Stimulated activated CD8-positive, alpha-beta memory T cell treated with anti-CD3 and anti-CD28 coated beads, Interleukin-7, amount 100 ng/mL, for 1 hour (primary cell): ENCODE results near the gene SPPL2C.

ENCODE experiments used
- DNase-seq, 2 donors: peaks; one replicate each; pipeline ENCODE4 v3.0.0-alpha.2; 2020; ENCODE audit warnings: low read depth in 2 of 2

SPPL2C gene

DNA sequence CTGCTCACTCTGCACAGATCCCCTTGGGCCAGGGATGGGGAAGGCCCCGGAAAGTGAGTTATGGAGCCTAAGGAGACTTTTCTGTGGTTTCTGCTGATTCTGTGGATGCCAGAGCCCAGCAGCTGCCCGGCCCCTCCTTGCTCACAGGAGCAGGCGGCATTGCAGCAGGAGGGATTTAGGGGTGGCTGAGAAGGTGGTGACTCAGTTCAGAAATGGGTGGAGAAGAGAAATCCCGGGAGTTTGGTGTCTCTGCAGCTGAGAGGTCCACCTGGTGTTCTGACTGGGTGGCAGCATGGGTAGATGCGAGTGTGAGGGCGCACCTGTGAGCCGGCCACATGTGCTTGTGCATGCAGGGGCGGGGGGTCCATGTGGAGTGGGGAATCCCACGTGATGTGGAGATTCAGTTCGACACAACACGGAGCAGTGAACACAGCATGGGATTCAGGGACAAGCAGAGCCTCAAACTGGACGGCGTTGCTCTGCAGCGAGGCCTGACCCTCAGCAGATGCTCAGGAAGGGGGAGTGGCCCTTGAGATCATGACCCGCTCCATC is 16.0 kb upstream of the SPPL2C start:
- DNase-seq, result no peak

DNA sequence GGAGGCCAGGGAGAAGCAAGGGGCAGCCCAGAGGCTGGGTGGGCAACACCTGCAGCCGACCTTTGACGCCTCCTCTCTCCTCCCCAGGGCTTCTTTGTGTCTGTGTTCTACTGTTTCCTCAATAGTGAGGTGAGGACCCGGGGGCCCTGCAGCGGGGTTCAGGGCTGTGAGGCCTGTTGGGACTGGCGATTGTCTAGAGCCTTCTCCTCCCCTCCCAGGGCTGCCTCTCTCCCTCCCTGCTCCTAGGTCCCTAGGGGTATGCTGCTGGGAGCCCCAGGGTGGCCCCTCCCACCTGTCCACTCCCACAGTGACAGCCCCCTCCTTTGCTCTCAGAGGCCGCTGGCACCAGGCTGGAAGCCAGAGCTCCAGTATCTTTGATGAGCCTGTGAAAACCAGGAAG is 10.8 kb upstream of the SPPL2C start:
- DNase-seq, result no peak

DNA sequence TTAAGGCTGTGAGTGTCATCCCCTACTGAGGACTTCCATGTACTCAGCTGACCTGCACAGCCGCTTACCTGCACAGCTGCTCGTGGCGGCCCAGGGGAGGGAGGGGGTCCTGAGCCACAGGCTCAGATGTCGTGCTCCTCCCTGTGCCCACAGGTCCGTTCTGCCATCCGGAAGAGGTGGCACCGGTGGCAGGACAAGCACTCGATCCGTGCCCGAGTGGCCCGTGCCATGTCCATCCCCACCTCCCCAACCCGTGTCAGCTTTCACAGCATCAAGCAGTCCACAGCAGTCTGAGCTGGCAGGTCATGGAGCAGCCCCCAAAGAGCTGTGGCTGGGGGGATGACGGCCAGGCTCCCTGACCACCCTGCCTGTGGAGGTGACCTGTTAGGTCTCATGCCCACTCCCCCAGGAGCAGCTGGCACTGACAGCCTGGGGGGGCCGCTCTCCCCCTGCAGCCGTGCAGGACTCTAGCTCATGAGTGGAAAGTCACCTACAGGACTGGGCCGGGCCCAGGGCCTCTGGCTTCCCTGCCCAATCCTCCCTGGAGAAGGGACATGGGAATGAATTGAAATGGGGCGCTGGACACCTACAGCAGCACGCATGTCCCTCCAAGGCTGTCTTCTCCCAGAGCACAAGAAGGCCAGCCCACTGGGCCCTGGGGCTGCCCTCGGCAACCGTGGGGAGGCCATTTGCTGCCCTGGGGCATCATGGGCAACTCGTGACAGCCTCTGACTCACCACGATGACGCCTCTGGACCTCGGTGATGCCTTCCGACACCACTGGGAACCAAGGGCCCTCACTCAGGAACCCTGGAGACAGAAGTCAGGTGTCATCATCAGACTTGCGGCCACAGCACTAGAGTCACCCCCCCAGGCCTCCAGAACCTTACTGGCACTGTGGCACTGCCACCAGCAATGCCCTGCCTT is 9.9 kb upstream of the SPPL2C start:
- DNase-seq, result no peak

DNA sequence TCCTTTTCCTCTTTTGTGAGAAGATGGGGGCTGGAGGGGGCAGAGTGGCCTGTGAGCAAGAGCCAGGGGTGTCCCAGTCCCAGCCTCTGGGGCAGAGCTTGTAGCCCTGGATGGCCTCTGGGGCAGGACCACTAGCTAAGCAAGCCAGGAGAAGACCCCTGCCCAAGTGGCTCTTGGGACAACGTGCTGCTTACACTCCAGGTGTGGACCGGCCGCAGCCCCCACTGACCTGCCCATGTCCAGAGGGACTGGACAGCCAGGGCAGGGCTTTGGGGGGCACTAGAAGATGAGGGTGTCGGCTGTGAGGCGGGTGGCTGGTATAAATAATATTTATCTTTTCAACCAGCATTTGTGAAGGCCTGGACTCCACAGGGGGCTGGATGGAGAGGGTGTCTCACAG is 9.2 kb upstream of the SPPL2C start:
- no peak for DNase-seq

DNA sequence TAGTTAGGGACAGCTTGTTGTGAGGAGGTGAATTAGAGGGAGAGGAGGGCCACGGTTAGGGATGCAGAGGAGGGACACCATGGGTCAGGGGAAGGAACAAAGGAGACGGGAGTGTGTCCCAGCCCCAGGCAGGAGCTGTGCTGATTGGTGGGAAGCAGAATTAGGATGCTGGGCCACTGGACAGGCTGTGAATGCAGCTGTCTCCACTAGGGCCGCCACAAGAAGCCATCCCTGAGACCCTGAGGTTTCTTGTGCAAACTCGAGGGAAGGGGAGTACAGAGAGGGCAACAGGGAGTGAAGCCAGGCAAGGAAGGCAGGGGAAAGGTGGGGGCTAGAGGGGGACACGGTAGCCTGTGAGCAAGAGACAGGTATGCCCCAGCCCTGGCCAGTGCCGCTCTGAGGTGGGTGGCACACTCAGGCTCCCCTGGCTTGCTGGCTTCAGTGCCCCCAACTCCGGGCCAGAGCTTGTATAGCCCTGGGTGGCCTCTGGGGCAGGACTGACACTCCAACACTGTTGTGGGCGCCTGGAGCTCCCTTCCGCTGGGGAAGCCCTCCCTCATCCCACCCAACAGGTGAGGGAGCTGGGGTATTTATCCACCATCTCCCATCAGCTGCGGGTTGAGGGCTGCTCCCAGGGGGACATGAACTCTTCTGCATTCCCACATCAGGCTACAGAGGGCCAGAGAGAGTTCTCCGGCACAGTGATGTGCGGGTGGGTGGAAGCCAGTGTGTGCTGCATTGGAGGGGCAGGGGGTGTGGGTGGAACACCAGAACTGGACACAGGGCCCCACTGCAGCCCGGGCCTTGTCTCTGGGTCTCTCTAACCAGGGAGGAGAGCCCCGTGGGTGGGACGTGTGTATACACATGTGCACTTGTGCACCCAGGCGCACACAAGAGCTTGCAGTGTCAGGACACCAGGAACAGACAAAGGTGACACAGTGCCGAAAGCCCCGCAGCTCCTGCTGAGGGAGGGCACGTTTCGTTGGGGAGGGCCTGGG is 8.3 kb upstream of the SPPL2C start:
- no peak for DNase-seq

DNA sequence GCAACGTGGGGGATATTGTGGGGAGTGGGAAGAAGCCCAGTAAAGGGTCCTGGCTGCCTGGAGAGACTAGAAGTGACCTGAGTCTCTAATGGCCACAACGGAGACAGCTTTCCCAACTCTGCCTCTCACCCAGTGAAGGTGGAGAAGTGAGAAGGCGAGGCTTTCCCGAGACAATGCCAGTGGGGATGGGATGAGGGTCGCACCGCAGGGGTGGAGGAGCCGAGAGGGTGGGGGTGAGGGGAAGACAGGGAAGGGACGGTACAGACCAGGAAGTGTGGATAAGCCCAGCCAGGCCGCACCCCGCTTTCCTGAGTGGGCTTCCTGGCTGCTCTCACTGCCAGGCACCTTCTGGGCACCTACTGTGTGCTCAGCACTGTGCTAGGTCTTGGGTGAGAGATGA is 7.5 kb upstream of the SPPL2C start:
- DNase-seq, result no peak

DNA sequence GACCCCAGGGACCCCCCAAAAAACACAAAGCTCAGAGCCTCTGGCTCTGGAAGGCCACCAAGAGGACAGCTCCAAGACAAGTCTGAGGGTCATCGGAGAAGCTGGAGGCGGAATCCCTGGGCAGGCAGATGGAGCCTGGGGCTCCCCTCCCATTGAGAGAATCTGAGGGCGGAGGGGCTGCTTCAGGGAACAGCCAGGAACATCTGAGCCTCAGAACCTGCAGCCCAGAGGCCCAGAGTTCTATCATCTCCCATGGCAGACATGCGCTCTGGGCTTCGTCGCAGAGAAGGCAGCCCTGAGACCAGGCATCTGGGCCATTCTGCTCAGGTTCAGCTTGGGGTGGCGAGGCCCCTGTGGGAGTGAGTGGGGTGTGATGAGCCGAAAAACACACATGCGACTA is 7.1 kb upstream of the SPPL2C start:
- DNase-seq, result no peak

DNA sequence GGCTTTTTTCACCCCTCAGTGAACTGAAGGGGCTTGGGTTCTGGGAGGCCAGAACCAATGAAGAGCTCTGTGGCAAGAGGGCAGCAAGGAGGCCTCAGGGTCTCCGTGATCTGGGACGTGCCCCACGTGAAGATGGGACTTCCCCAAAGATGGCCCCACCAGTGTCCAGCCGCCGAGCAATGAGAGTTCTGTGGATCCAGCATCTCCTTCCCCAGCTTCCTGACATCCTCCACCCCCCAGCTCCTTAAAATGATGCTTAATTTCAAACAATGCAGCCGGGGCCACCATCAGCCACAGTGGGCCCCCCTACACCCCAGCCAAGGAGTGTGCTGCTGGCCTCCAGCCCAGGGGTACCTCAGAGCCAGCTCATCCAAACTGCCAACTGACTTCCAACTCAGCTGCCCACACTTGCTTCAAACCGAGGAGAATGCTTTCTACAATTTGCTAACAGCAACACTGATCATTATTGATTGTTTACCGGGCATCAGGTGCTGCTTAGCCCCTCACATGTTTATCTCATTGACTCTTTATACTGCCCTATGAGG is 5.9 kb upstream of the SPPL2C start:
- DNase-seq, result no peak

DNA sequence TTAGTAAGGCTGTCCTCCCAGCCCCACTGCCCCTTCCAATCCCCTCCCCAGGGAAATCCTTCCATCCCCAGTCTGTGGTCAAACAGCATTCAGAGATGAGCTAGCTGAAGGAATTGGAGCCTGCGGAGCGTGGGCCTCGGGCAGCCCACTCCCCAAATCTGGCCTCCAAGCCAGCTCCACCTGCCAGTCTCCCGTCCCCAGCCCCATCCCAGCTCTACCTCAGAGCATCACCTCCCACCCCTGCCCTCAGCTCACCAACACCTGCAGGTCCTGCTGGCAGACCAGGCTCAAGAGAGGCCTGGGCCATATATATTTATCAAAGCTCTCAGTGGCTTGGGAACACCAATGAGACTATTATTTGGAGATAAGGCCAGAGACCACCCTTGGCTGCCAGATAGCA is 5.2 kb upstream of the SPPL2C start:
- DNase-seq, result no peak

DNA sequence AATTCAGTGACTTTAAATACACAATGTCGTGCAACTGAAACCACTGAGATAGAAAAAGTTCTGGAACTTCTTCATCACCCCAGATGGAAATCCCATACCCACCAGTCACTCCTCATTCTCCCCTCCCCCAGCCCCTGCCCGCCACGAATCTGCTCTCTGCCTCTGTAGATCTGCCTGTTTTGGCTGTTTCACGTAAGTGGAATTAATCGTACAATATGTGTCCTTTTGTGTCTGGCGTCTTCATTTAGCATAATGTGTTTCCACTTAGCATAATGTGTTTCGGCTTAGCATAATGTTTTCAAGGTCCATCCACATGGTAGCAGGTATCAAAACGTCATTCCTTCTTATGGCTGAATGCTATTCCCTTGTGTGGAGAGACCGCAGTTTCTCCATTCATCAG is 3.5 kb upstream of the SPPL2C start:
- no peak for DNase-seq

DNA sequence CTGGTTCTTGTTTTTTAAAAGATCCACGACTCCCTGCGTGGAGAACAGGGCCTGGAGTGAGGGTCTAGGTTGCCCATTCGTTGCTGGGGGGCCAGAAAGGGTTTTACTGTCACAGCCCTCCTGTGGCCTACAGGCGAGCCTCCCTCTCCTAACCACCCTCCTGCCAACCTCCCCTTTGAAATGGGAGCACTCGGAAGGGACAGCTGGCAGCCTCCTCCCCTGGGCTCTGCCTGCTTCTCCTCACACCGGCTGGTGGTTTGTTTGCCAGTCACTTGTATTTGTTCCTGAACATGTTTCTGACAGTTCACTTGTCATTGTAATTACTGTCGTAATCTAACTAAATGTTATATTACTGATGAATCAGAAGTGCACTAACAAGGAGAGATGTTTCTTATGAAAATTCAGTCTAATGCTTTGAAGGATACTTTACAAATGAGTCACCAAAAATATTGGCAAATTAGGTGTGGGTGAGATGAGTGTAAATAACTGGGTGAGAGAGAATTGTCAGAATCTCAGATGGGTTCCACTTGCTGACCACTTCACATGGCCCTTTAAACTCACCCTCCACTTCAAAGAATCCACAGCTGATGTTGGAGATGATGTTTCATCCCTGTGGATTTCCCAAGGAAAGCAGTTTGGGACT is 2.7 kb upstream of the SPPL2C start:
- DNase-seq, result no peak

DNA sequence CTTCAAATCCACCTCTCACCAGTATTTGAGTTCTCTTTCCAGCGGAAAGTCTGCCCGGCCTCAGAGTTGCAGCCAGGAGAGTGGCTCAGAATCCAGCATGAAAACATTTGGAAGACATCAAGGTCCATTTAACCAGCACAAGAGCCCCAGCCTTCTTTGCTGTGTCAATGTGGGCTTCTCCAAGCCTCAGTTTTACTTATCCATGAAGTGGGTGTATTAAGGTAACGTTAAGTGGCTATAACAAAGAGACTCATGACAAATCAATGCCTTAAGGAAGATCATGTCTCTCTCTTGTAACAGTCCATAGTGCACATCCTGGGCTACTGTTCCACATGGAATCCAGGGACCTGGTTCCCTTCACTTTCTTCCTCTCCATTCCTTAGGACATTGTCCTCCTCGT is 959 bp upstream of the SPPL2C start:
- DNase-seq, result no peak

DNA sequence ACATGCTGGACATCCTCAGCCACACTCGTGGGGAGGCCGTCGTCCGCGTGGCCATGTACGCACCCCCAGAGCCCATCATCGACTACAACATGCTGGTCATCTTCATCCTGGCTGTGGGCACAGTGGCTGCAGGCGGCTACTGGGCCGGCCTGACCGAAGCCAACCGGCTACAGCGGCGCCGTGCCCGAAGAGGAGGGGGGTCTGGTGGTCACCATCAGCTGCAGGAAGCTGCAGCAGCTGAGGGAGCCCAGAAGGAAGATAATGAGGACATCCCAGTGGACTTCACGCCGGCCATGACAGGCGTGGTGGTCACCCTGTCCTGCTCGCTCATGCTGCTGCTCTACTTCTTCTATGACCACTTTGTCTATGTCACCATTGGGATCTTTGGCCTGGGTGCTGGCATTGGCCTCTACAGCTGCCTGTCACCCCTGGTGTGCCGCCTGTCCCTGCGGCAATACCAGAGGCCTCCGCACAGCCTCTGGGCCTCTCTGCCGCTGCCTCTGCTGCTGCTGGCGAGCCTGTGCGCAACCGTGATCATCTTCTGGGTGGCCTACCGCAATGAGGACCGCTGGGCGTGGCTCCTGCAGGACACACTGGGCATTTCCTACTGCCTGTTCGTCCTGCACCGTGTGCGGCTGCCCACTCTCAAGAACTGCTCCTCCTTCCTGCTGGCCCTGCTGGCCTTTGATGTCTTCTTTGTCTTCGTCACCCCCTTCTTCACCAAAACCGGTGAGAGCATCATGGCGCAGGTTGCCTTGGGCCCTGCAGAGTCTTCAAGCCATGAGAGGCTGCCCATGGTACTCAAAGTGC is 900 bp downstream of the SPPL2C start:
- DNase-seq, result no peak

DNA sequence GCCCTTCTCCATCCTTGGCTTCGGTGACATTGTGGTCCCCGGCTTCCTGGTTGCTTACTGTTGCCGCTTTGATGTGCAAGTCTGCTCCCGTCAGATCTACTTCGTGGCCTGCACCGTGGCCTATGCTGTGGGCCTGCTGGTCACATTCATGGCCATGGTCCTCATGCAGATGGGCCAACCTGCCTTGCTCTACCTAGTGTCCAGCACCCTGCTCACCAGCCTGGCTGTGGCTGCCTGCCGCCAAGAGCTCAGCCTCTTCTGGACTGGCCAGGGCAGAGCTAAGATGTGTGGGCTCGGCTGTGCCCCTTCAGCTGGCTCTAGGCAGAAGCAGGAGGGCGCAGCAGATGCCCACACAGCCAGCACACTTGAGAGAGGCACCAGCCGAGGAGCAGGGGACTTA is 1.5 kb downstream of the SPPL2C start:
- no peak for DNase-seq

DNA sequence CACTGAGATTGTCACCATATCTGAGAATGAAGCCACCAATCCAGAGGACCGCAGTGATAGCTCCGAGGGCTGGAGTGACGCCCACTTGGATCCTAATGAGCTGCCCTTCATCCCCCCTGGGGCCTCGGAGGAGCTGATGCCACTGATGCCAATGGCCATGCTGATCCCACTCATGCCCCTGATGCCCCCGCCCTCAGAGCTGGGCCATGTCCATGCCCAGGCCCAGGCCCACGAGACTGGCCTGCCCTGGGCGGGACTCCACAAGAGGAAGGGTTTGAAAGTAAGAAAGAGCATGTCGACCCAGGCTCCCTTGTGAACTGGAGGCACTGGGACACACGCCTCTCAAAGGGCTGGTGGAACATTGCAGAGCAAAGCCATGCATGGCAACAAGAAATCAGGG is 2.0 kb downstream of the SPPL2C start:
- DNase-seq, result no peak

DNA sequence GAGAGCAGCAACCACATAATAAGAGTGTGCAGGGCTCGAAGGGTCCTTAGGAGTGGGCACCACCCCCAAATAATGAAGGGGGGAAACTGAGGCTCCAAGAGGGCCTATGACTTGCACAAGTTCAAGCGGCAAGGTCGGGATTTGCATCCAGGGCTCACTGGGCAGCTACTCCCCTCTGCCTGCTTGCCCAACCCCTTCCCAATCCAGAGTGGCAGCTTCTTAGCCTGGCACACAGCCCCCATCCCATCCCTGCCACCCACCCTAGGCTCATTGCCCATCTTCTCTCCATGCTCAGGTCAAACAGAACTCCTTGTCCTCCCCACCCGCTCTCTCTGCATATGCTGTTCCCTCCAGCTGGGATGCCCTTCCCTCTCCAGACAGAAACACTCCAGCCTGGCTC is 2.4 kb downstream of the SPPL2C start:
- no peak for DNase-seq

DNA sequence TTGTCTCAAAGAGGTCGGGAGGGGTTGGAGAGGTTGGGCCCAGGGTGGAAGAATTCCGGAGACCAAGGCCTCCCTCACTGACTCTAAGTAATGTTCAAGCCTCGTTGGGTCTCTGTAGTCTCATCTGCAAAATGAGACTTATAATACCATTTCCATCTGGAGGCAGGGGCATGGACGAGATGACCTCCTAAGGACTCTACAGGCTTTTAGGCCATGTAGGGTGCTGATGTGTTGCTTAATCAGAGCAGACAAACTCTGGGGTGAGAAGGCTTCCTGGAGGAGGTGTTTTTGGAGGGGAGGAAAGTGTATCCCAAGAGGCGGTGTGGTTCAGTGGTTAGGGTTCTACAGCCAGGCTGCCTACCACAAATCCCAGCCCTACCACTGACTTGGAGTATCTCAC is 3.1 kb downstream of the SPPL2C start:
- no peak for DNase-seq

DNA sequence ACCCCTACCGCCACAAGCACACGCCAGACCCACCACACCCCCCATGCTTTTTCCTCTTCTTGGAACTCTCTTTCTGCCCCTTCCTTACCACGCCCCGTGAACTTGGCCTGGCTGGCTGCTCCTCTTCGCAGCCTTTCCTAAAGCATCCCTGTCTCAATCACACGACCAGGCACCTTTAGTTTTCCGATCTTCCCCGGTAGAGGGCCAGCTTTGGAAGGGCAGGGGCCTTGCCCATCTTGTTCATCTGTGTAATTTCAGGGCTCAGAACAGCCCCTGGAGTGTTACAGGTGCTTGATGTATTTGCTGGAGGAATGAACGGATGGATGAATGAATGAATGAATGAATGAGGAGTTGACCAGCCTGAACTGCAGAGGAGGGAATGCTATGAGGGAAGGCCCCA is 3.7 kb downstream of the SPPL2C start:
- DNase-seq, result no peak

DNA sequence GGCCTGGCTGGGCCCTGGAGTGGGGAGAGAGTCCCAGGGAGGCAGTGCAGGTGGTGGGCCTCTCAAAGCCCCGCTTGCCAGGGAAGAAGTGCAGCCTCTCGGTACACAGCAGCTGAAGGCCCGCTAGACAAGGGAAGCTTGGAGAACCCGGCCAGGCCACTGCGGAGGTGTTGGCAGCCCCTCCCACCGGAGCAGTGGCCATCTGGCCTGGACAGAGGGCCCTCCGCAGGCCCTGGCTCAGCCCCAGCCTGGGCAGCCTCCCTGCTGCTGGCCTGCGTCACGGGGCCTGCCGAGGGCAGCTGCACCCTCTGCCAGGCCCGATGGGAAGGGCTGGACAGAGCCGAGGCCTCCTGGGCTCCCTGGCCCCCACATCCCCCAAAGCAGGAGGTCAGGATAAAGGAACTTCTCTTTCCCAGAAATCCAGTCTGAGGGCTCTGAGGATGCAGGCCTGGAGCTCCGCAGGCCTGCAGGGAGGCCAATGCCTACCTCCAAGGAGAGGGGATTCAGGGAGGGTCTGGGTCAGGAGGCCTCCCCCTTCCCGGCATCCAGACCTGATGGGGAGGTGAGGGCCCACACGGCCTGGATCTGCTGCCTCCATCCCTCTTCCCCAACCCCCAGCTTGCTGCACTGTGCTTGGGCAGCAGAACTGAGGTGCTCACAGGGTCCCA is 4.3 kb downstream of the SPPL2C start:
- DNase-seq, result no peak

DNA sequence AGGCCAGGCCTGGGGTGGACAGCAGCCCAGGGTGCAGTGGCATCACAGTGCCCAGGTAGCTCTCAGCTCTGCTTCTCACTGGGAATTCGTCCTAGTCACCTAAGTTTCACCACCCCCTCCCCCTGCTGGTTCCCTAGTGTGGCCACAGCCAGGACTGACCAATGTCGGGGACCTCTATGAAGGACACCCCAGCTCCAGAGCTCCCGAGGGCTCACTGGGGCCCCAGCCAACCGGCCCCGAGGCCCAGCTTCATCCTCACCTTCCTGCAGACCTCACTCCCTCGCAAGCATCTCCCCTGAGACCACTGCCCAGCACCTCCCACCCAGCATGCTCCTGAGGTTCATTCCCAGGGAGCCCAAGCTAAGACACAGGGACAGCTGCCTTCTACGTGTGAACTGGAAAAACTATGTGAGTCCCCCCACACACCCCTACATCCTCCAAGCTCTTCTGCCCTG is 4.9 kb downstream of the SPPL2C start:
- DNase-seq, result no peak
